Kidney (tissue), 14 donors: ENCODE data around the gene CCDC24. TPM values are rescaled to one million over a fixed set of nuclear protein-coding genes. Genes with fewer than 3 reads are reported as not detected.

Experiments
- DNase-seq, 5 donors: peaks; one replicate each; pipeline ENCODE4 v3.0.0-alpha.2; 2013 to 2020
- FAIRE-seq: peaks from 2 replicates; lab custom pipeline; 2012; peaks lifted over from hg19 to GRCh38; lab: Jason Lieb, UNC
- H3K27ac ChIP-seq, 2 donors: one replicate each; pipeline ENCODE4 v1.7.0; 2013; ENCODE audit warnings: low read depth in 2 of 2, low read length in 2 of 2, inconsistent platforms in 1 of 2
- H3K27me3 ChIP-seq: one replicate; pipeline ENCODE4 v1.7.1; 2013; ENCODE audit warnings: low read length, inconsistent platforms; ENCODE audit not compliant: control insufficient read depth, insufficient read depth
- H3K36me3 ChIP-seq, 3 donors: one replicate each; pipeline versions ENCODE4 v1.7.0 to v1.7.1; 2013; ENCODE audit warnings: low read length in 3 of 3, control low read depth in 1 of 3, inconsistent platforms in 1 of 3; ENCODE audit not compliant: insufficient read depth in 3 of 3, control insufficient read depth in 2 of 3
- H3K4me1 ChIP-seq, 3 donors: one replicate each; pipeline versions ENCODE4 v1.7.0 to v1.7.1; 2013; ENCODE audit warnings: low read length in 3 of 3, inconsistent platforms in 1 of 3, low read depth in 1 of 3; ENCODE audit not compliant: control insufficient read depth in 2 of 3, insufficient read depth in 2 of 3
- H3K4me3 ChIP-seq, 3 donors: one replicate each; pipeline versions ENCODE4 v1.7.0 to v1.8.1; 2013; ENCODE audit warnings: low read length in 3 of 3, control low read depth in 1 of 3, inconsistent platforms in 1 of 3
- H3K9ac ChIP-seq, 3 donors: one replicate each; pipeline versions ENCODE4 v1.7.0 to v1.7.1; 2013; ENCODE audit warnings: low read length in 3 of 3, control low read depth in 1 of 3, inconsistent platforms in 1 of 3
- H3K9me3 ChIP-seq, 3 donors: one replicate each; pipeline versions ENCODE4 v1.7.0 to v1.7.1; 2013; ENCODE audit warnings: low read length in 3 of 3, control low read depth in 1 of 3, inconsistent platforms in 1 of 3; ENCODE audit not compliant: control insufficient read depth in 2 of 3, insufficient read depth in 1 of 3
- intact Hi-C: fragments of 100-400 bp; cut with DNase I; formaldehyde crosslinking; loops from one replicate; pipeline ENCODE4 v1.11.1; 2022
- polyA plus RNA-seq: library from polyadenylated mRNA; stranded (reverse); fragments of 350-450 nt; fragmentation: Illumina TruSeq; extraction: RNeasy Lipid Tissue Mini Kit (QIAGEN cat#74804); gene quantifications from one replicate; pipeline ENCODE4 v1.2.3, GENCODE V29; 2014; ENCODE audit warnings: low read depth, low replicate concordance; ENCODE audit not compliant: insufficient read depth
- total RNA-seq: library from RNA; stranded (reverse); fragmentation: NEBNext Ultra II Directional; extraction: Animal tissue kit (Norgen Biotek cat#: 25700); gene quantifications from one replicate; pipeline ENCODE4 v1.2.1, GENCODE V29; 2021
- TF ChIP-seq, protein P1 (sequence below): IDR thresholded peaks from 3 replicates; pipeline ENCODE4 v1.5.1; 2012; ENCODE audit warnings: mild to moderate bottlenecking, moderate library complexity, borderline replicate concordance; ENCODE audit not compliant: insufficient read depth; ENCODE audit errors: extremely low read depth
- donor health status: control.
- donor health status: control.
- donor health status: control.
- donor health status: control.
- donor health status: control.
- donor health status: DM: yes; HTN: yes; CAD: no.
- donor health status: Normal renal cell carcinoma (clear cell type).

Gene CCDC24
- total and polyA plus RNA-seq, 2 donors from 2014 or later: 24.3 to 35.6 TPM

DNA sequence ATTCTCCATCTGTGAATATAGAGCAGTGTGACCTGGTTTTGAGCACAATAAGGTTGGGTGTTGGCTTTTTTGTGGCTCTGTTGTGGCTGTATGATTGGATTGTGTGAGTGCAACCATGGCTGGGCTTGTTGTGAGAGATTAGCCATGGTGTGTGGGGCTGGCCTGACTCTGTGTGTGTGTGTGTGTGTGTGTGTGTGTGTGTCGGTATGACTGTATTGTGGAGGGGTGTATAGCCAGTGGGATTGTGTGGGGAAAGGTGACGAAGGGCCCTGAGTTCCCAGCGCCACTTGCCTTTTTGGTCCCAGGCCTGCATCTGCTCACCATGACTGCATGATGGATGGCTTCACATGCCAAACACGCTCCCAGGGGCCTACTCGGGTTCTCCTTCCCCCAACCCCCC, 45.8 kb downstream of the CCDC24 start:
- Histone ChIP-seq H3K4me1 (peaks cover 0 to 14% (median 10%) of the 10 kb centered on the region in 3 donors), H3K27ac (no peak overlapping the region), H3K4me3 (no peak overlapping the region), H3K9me3 (no peaks in the 10 kb centered on the region), H3K36me3 (no peaks in the 10 kb centered on the region), H3K27me3 (no peaks in the 10 kb centered on the region), H3K9ac (no peak overlapping the region)
- TF ChIP-seq, protein P1, sequence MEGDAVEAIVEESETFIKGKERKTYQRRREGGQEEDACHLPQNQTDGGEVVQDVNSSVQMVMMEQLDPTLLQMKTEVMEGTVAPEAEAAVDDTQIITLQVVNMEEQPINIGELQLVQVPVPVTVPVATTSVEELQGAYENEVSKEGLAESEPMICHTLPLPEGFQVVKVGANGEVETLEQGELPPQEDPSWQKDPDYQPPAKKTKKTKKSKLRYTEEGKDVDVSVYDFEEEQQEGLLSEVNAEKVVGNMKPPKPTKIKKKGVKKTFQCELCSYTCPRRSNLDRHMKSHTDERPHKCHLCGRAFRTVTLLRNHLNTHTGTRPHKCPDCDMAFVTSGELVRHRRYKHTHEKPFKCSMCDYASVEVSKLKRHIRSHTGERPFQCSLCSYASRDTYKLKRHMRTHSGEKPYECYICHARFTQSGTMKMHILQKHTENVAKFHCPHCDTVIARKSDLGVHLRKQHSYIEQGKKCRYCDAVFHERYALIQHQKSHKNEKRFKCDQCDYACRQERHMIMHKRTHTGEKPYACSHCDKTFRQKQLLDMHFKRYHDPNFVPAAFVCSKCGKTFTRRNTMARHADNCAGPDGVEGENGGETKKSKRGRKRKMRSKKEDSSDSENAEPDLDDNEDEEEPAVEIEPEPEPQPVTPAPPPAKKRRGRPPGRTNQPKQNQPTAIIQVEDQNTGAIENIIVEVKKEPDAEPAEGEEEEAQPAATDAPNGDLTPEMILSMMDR: no peak
- no peak for FAIRE-seq
- intact Hi-C loops: no loop called here
- peak in 1 of 5 donors; percentile 44 for DNase-seq

DNA sequence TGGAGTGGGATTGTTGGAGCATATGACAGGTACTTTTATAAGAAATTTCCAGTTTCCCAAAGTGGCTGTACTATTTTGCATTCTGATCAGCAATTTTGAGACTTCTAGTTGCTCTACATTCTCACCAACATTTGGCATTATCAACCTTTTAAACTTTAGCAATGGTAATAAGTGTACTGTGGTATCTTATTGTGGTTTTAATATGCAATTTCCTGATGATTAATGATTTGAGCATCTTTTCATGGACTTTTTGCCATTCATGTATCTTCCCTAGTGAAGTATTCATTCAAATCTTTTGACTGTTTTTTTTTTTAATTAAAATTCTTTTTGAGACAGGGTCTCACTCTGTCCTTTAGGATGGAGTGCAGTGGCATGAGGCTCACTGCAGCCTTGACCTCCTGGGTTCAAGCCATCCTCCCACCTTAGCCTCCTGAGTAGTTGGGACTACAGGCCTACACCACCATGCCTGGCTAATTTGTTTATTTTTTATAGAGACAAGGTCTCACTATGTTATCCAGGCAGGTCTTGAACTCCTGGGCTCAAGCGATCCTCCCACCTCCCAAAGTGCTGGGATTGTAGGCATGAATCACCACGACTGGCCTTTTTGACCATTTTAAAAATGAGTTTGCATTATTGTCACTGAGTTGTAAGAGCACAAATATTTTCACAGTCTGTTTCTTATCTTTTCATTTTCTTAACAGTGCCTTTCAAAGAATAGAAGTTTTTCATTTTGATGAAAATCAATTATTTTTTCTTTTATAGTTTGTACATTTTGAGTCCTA, 47.7 kb downstream of the CCDC24 start:
- H3K36me3 ChIP-seq: no peaks in the 10 kb centered on the region
- H3K27ac ChIP-seq: no peak overlapping the region
- H3K27me3 ChIP-seq: no peaks in the 10 kb centered on the region
- no peak overlapping the region for H3K9ac ChIP-seq
- H3K9me3 ChIP-seq: no peaks in the 10 kb centered on the region
- TF ChIP-seq, protein P1: no peak
- FAIRE-seq (no peak), DNase-seq (no peak)
- H3K4me3 ChIP-seq: no peak overlapping the region
- intact Hi-C loops: no loop called here
- H3K4me1 ChIP-seq: peaks cover 0 to 14% (median 10%) of the 10 kb centered on the region in 3 donors

DNA sequence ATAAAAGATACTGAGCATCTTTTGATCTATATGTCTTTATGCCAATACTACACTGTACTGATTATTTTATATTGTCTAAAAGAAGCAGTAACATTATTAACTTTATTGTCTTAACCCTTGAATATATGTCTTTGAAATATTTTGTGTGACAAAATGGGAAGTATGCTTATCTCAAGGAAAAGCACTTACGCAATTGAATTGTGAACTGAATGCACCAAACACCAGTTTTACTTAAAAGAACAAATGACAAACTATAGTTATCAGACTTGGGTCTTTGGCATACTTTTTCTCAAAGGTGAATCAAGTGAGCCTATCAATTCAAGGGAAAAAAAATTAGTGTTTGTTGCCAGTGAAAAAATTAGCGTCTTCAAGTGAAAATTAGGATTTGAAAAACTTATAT, 49.0 kb downstream of the CCDC24 start:
- H3K27me3 ChIP-seq: no peaks in the 10 kb centered on the region
- H3K4me1 ChIP-seq: peaks cover 0 to 10% (median 10%) of the 10 kb centered on the region in 3 donors
- TF ChIP-seq, protein P1: no peak
- DNase-seq (no peak), FAIRE-seq (no peak)
- no peak overlapping the region for H3K27ac ChIP-seq
- H3K9ac ChIP-seq: no peak overlapping the region
- H3K9me3 ChIP-seq: no peaks in the 10 kb centered on the region
- H3K36me3 ChIP-seq: no peaks in the 10 kb centered on the region
- H3K4me3 ChIP-seq: no peak overlapping the region
- intact Hi-C loops: no loop called here

DNA sequence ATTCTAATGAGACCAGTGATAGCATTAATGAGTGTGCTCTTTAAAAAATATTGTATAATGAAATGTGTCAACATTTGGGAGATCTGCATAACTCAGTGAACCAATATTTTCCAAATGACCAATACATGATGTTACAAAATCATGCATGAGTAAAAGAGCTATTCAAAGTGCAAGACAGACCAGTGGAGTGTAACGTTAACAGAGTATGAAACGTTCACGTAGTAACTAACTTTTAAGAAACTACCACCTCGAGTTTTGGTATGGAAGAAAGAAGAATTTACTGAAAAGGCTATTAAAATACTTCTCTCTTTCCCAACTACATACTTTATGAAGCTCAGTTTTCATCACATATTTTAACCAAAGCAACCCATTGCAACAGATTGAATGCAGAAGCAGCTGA, 49.4 kb downstream of the CCDC24 start:
- H3K4me1 ChIP-seq: peaks cover 0 to 10% (median 9%) of the 10 kb centered on the region in 3 donors
- H3K27ac ChIP-seq: no peak overlapping the region
- TF ChIP-seq, protein P1: no peak
- no peak overlapping the region for H3K4me3 ChIP-seq
- H3K9me3 ChIP-seq: no peaks in the 10 kb centered on the region
- no peaks in the 10 kb centered on the region for H3K27me3 ChIP-seq
- DNase-seq: no peak
- no peaks in the 10 kb centered on the region for H3K36me3 ChIP-seq
- FAIRE-seq: no peak
- H3K9ac ChIP-seq: no peak overlapping the region
- intact Hi-C loops: no loop called here
